ENCODE measurements around the gene NSUN2.
A peak's percentile ranks its signal among the peaks of the same experiment; 100 is the strongest.
"Not testable (repeated sequence)": the region's sequence is repeated elsewhere in the genome, so short reads cannot be mapped to it uniquely, and the experiment has no call there.

The NSUN2 gene

GRCh38 chr5:6632888-6633468 lies at the start of gene NSUN2, which contains the start of gene SRD5A1:
Gene NSUN2, minus strand, starts transcription at chr5:6633044. Its CDS starts 65 bp downstream, at chr5:6632979.
Gene SRD5A1, plus strand, starts transcription at chr5:6633440. Its CDS starts 137 bp downstream, at chr5:6633577.
- DNase-seq (ENCODE audit: low spot score), result peak; percentile 92

- no peak for DNase-seq (ENCODE audit: low spot score)
These were observed 49.4 kb upstream of the NSUN2 start for GRCh38 chr5:6682239-6682638.

- DNase-seq (ENCODE audit: low spot score), result no peak
These were observed 48.8 kb upstream of the NSUN2 start for GRCh38 chr5:6681682-6682081.

GRCh38 chr5:6680922-6681321 lies 48.1 kb upstream of the NSUN2 start:
- DNase-seq (ENCODE audit: low spot score), result no peak

- DNase-seq (ENCODE audit: low spot score), result no peak
These were observed 45.5 kb upstream of the NSUN2 start for GRCh38 chr5:6678385-6678784.

GRCh38 chr5:6676702-6677101 lies 43.9 kb upstream of the NSUN2 start:
- no peak for DNase-seq (ENCODE audit: low spot score)

GRCh38 chr5:6675784-6676491 lies 43.1 kb upstream of the NSUN2 start:
- DNase-seq (ENCODE audit: low spot score), result no peak

- no peak for DNase-seq (ENCODE audit: low spot score)
These were observed 42.0 kb upstream of the NSUN2 start for GRCh38 chr5:6674886-6675285.

- DNase-seq (ENCODE audit: low spot score), result no peak
These were observed 41.6 kb upstream of the NSUN2 start for GRCh38 chr5:6674421-6674820.

- no peak for DNase-seq (ENCODE audit: low spot score)
These were observed 41.1 kb upstream of the NSUN2 start for GRCh38 chr5:6673963-6674362.

- no peak for DNase-seq (ENCODE audit: low spot score)
These were observed 40.2 kb upstream of the NSUN2 start for GRCh38 chr5:6673031-6673430.

GRCh38 chr5:6668717-6669116 lies 35.9 kb upstream of the NSUN2 start:
- DNase-seq (ENCODE audit: low spot score), result not testable (repeated sequence)

- no peak for DNase-seq (ENCODE audit: low spot score)
These were observed 34.8 kb upstream of the NSUN2 start for GRCh38 chr5:6667648-6668047.

- no peak for DNase-seq (ENCODE audit: low spot score)
These were observed 33.9 kb upstream of the NSUN2 start for GRCh38 chr5:6666762-6667161.

GRCh38 chr5:6660688-6661087 lies 27.8 kb upstream of the NSUN2 start:
- DNase-seq (ENCODE audit: low spot score), result no peak

- no peak for DNase-seq (ENCODE audit: low spot score)
These were observed 27.3 kb upstream of the NSUN2 start for GRCh38 chr5:6659941-6660684.

- no peak for DNase-seq (ENCODE audit: low spot score)
These were observed 23.8 kb upstream of the NSUN2 start for GRCh38 chr5:6656680-6657079.

GRCh38 chr5:6655432-6655831 lies 22.6 kb upstream of the NSUN2 start:
- no peak for DNase-seq (ENCODE audit: low spot score)

GRCh38 chr5:6652025-6652424 lies 19.2 kb upstream of the NSUN2 start:
- no peak for DNase-seq (ENCODE audit: low spot score)

- no peak for DNase-seq (ENCODE audit: low spot score)
These were observed 16.8 kb upstream of the NSUN2 start for GRCh38 chr5:6649681-6650080.

GRCh38 chr5:6649186-6649585 lies 16.3 kb upstream of the NSUN2 start:
- DNase-seq (ENCODE audit: low spot score), result no peak

GRCh38 chr5:6645571-6646362 lies 12.9 kb upstream of the NSUN2 start:
- DNase-seq (ENCODE audit: low spot score), result not testable (repeated sequence)
